Caco-2 (cell line): Measurements from ENCODE around the gene DDX59. TPM values are rescaled to one million over a fixed set of nuclear protein-coding genes. Genes with fewer than 3 reads are reported as not detected.

ENCODE experiments used
- BruUV-seq: library from RNA; stranded (reverse); fragments of 400-500 nt; replicated peaks from 2 replicates; lab custom pipeline; 2021; lab: Mats Ljungman, UMichigan
- CTCF ChIA-PET: fragments of 300-600 bp; sonication (Branson Sonifier 250); formaldehyde crosslinking; loops from one replicate; lab custom pipeline; 2022; ENCODE audit warnings: antibody characterized with exemption; lab: Charles Lee
- POLR2A ChIA-PET: fragments of 300-600 bp; sonication (Branson Sonifier 250); formaldehyde crosslinking; loops from one replicate; lab custom pipeline; 2022; ENCODE audit warnings: antibody characterized with exemption; lab: Charles Lee
- DNase-seq, 2 experiments: peaks; one replicate each; pipeline versions ENCODE4 v3.0.0 to v3.0.0-alpha.2; 2020 to 2022
- H3K27me3 ChIP-seq: replicated peaks from 2 replicates; pipeline ENCODE4 v1.6.0; 2011; ENCODE audit warnings: low read length; ENCODE audit not compliant: control insufficient read depth, insufficient read depth
- H3K36me3 ChIP-seq: 2 replicates; pipeline ENCODE4 v1.5.1; 2011; ENCODE audit warnings: low read length; ENCODE audit not compliant: control insufficient read depth, insufficient read depth
- H3K4me1 ChIP-seq: fragments of 250-450 bp; sonication (Bioruptor Pico); 2 replicates; pipeline ENCODE4 v1.5.1; 2020; ENCODE audit warnings: mild to moderate bottlenecking
- H3K4me3 ChIP-seq: 2 replicates; pipeline ENCODE4 v1.5.1; 2011; ENCODE audit warnings: low read depth, mild to moderate bottlenecking, control low read depth, low read length
- H3K9me3 ChIP-seq: fragments of 250-450 bp; sonication (Bioruptor Pico); 2 replicates; pipeline ENCODE4 v1.5.1; 2020; ENCODE audit warnings: mild to moderate bottlenecking, moderate library complexity
- H3K27ac Mint-ChIP-seq: one replicate; pipeline ENCODE4 v1.8.0; 2022; ENCODE audit warnings: mixed read lengths; ENCODE audit not compliant: unreplicated experiment
- H3K27me3 Mint-ChIP-seq: one replicate; pipeline ENCODE4 v1.8.0; 2022; ENCODE audit warnings: mixed read lengths; ENCODE audit not compliant: insufficient read depth, unreplicated experiment
- H3K36me3 Mint-ChIP-seq: one replicate; pipeline ENCODE4 v1.8.0; 2022; ENCODE audit warnings: mild to moderate bottlenecking, mixed read lengths; ENCODE audit not compliant: insufficient read depth, unreplicated experiment
- H3K4me1 Mint-ChIP-seq: one replicate; pipeline ENCODE4 v1.8.0; 2022; ENCODE audit warnings: low read depth, mixed read lengths; ENCODE audit not compliant: unreplicated experiment
- H3K4me3 Mint-ChIP-seq: one replicate; pipeline ENCODE4 v1.8.0; 2022; ENCODE audit warnings: mild to moderate bottlenecking, moderate library complexity, mixed read lengths; ENCODE audit not compliant: unreplicated experiment
- H3K9me3 Mint-ChIP-seq: one replicate; pipeline ENCODE4 v1.8.0; 2022; ENCODE audit warnings: mixed read lengths; ENCODE audit not compliant: unreplicated experiment
- CTCF ChIP-seq, 2 experiments: fragments of 200-600 bp in 1 of 2; IDR thresholded peaks; 1 replicate in 1 of 2; 2 replicates in 1 of 2; pipeline versions ENCODE4 v1.5.1 to v1.8.0; 2011 to 2022; ENCODE audit warnings: antibody characterized with exemption in 1 of 2, control low read depth in 1 of 2, inconsistent platforms in 1 of 2, low read depth in 1 of 2, low read length in 1 of 2, mild to moderate bottlenecking in 1 of 2, moderate library complexity in 1 of 2; ENCODE audit not compliant: insufficient read depth in 1 of 2, severe bottlenecking in 1 of 2, unreplicated experiment in 1 of 2
- intact Hi-C: fragments of 100-400 bp; cut with micrococcal nuclease; formaldehyde crosslinking; loops from one replicate; pipeline ENCODE4 v1.10.0; 2022; ENCODE audit not compliant: unreplicated experiment
- total RNA-seq: library from RNA; stranded (reverse); gene quantifications from 2 replicates; pipeline ENCODE4 v1.2.3, GENCODE V29; 2022

Gene DDX59
- total RNA-seq, 1 experiment from 2014 or later = 13.5 TPM

DNA sequence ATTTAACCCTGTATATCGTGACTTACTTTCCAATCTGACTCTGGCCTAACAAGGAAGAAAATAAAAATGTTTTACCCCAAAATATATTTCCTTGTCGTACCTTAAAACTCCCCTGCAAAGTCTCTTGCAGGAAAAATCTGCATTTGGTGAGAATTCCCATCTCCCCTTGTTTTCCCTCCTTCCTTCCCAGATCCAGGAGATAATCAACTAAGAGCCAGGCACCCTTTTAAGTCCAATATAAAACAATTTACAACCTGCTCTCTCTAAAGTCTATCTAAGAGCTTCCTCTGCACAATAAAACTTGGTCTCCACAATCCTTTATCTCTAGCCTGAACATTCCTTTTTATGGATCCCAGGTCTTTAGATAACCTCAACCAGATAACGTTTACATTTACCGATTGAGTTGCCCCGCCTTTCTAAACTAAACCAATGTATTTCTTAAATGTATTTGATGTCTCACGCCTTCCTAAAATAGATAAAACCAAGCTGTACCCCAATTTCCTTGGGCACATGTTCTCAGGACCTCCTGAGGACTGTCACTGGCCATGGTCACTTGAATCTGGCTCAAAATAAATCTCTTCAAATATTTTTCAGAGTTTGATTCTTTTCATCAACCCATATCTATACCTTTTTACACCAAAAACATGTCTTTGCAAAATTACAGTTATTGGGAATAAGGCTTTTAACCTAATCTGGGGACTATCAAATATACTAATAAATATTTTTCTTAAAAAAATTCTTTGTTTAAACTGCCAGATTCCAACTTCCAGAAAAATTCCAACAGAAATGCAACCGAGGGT is 993 bp downstream of the DDX59 start:
- Mint-ChIP-seq H3K27ac (peak overlapping the region; percentile 99), H3K36me3 (peaks cover 18% of the 10 kb centered on the region)

GRCh38 chr1:200666309-200666708 is 3.4 kb downstream of the DDX59 start:
- H3K36me3 ChIP-seq = no peaks in the 10 kb centered on the region
- H3K4me3 Mint-ChIP-seq = no peak overlapping the region
- no TSS peak for BruUV-seq
- no peaks in the 10 kb centered on the region for H3K9me3 ChIP-seq
- POLR2A ChIA-PET = no interaction called here
- no peaks in the 10 kb centered on the region for H3K27me3 ChIP-seq
- no peak overlapping the region for H3K4me3 ChIP-seq
- CTCF ChIA-PET = no interaction called here
- no peaks in the 10 kb centered on the region for H3K9me3 Mint-ChIP-seq
- no peak overlapping the region for H3K27ac Mint-ChIP-seq
- intact Hi-C loops = loop anchor here (5.0 kb wide), 1 partner anchor 226 kb away; the partner anchor contains the start of gene INAVA
- TF ChIP-seq CTCF (IDR thresholded peaks at IDR 0.05; ENCODE audit: insufficient read depth in 1 of 2, low read depth in 1 of 2, low read length in 1 of 2, severe bottlenecking in 1 of 2, unreplicated experiment in 1 of 2) = no peak
- H3K36me3 Mint-ChIP-seq = peaks cover 18% of the 10 kb centered on the region
- DNase-seq = no peak
- no peaks in the 10 kb centered on the region for H3K27me3 Mint-ChIP-seq
- peaks cover 10% of the 10 kb centered on the region for H3K4me1 Mint-ChIP-seq
- peaks cover 16% of the 10 kb centered on the region for H3K4me1 ChIP-seq

More for the DNA sequence above, 993 bp downstream of the DDX59 start:
- Histone ChIP-seq H3K9me3 (no peaks in the 10 kb centered on the region), H3K36me3 (no peaks in the 10 kb centered on the region), H3K4me3 (peak overlapping the region; percentile 97), H3K27me3 (no peaks in the 10 kb centered on the region), H3K4me1 (peaks cover 16% of the 10 kb centered on the region)
- no peaks in the 10 kb centered on the region for H3K27me3 Mint-ChIP-seq
- TF ChIP-seq CTCF (IDR thresholded peaks at IDR 0.05; ENCODE audit: insufficient read depth in 1 of 2, low read depth in 1 of 2, low read length in 1 of 2, severe bottlenecking in 1 of 2, unreplicated experiment in 1 of 2) = no peak
- DNase-seq = peak in 1 of 2 experiments; percentile 25
- peaks cover 10% of the 10 kb centered on the region for H3K4me1 Mint-ChIP-seq
- CTCF ChIA-PET = interaction anchor here (0.7 to 1.8 kb wide), 2 partner anchors 9 to 46 kb away, joined by 3 to 16 read pairs; no protein-coding TSS in a partner anchor
- H3K9me3 Mint-ChIP-seq = no peaks in the 10 kb centered on the region
- intact Hi-C loops = loop anchor here (1.0 to 5.0 kb wide), 4 partner anchors 48 to 224 kb away; partner anchors contain the start of genes CAMSAP2, INAVA and KIF14
- H3K4me3 Mint-ChIP-seq = peak overlapping the region; percentile 99
- BruUV-seq = TSS peak; percentile 80
- POLR2A ChIA-PET = interaction anchor here (0.6 to 2.4 kb wide), 4 partner anchors 47 to 228 kb away, joined by 3 to 16 read pairs (median 8); no protein-coding TSS in a partner anchor

DNA sequence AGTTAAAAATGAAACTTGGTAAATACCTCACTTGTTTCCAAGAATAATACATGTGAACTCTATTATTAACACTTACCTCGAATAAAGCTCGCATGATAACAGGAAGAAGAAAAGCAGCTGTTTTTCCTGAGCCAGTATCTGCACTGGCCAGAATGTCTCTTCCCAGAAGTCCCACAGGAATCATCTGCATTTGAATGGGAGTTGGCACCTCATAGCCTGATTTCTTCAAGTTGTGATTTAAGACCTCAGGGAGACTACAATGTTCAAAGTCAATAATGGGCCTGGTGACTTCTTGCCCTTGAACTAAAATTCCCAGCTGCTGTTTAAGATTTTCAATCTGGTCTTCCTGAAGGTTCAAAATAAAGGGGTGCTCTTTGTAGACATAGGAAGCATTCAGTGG is 3.8 kb downstream of the DDX59 start:
- Histone ChIP-seq H3K4me1 (peaks cover 13% of the 10 kb centered on the region), H3K27me3 (no peaks in the 10 kb centered on the region), H3K9me3 (no peaks in the 10 kb centered on the region), H3K36me3 (no peaks in the 10 kb centered on the region), H3K4me3 (no peak overlapping the region)
- Mint-ChIP-seq H3K4me1 (peaks cover 10% of the 10 kb centered on the region), H3K27ac (no peak overlapping the region), H3K4me3 (no peak overlapping the region), H3K36me3 (peaks cover 18% of the 10 kb centered on the region), H3K27me3 (no peaks in the 10 kb centered on the region), H3K9me3 (no peaks in the 10 kb centered on the region)
- intact Hi-C loops = loop anchor here (5.0 kb wide), 1 partner anchor 226 kb away; the partner anchor contains the start of gene INAVA
- BruUV-seq = no TSS peak
- no peak for TF ChIP-seq CTCF (IDR thresholded peaks at IDR 0.05; ENCODE audit: insufficient read depth in 1 of 2, low read depth in 1 of 2, low read length in 1 of 2, severe bottlenecking in 1 of 2, unreplicated experiment in 1 of 2)
- ChIA-PET CTCF (interaction anchor here (0.7 kb wide), 1 partner anchor 94 kb away, joined by 3 read pairs; no protein-coding TSS in a partner anchor), POLR2A (no interaction called here)
- no peak for DNase-seq
